HG03108 (cell line): ENCODE results near the gene XRCC4.
"Not testable (repeated sequence)": the region's sequence is repeated elsewhere in the genome, so short reads cannot be mapped to it uniquely, and the experiment has no call there.

Source experiments
- ATAC-seq: cut with Tn5 transposase; IDR thresholded peaks from one replicate; pipeline ENCODE4 v1.9.1; 2021; ENCODE audit warnings: moderate library complexity; ENCODE audit not compliant: unreplicated experiment

Gene XRCC4

GRCh38 chr5:83076742-83077661 is at the start of gene XRCC4, which contains the start of gene TMEM167A:
Gene XRCC4, plus strand, starts transcription at chr5:83077547. Its CDS starts 27,373 bp downstream, at chr5:83104920.
Gene TMEM167A, minus strand, starts transcription at chr5:83077394. Its CDS starts 71 bp downstream, at chr5:83077323.
- peak; percentile 99 for ATAC-seq

- ATAC-seq: no peak
Measured at GRCh38 chr5:83029912-83030311, 47.4 kb upstream of the XRCC4 start.

GRCh38 chr5:83031381-83031780 is 46.0 kb upstream of the XRCC4 start:
- no peak for ATAC-seq

- ATAC-seq: no peak
Measured at GRCh38 chr5:83034036-83034435, 43.3 kb upstream of the XRCC4 start.

- ATAC-seq: no peak
Measured at GRCh38 chr5:83034528-83035207, 42.7 kb upstream of the XRCC4 start.

- ATAC-seq: no peak
Measured at GRCh38 chr5:83035373-83036100, 41.8 kb upstream of the XRCC4 start.

GRCh38 chr5:83036991-83037575 is 40.3 kb upstream of the XRCC4 start:
- no peak for ATAC-seq

- ATAC-seq: no peak
Measured at GRCh38 chr5:83038924-83039323, 38.4 kb upstream of the XRCC4 start.

GRCh38 chr5:83042507-83042906 is 34.8 kb upstream of the XRCC4 start:
- no peak for ATAC-seq

- ATAC-seq: no peak
Measured at GRCh38 chr5:83044926-83045325, 32.4 kb upstream of the XRCC4 start.

GRCh38 chr5:83048277-83048676 is 29.1 kb upstream of the XRCC4 start:
- ATAC-seq: no peak

- ATAC-seq: no peak
Measured at GRCh38 chr5:83048811-83049210, 28.5 kb upstream of the XRCC4 start.

- no peak for ATAC-seq
Measured at GRCh38 chr5:83049370-83049885, 27.9 kb upstream of the XRCC4 start.

- no peak for ATAC-seq
Measured at GRCh38 chr5:83050723-83051340, 26.5 kb upstream of the XRCC4 start.

- ATAC-seq: no peak
Measured at GRCh38 chr5:83055166-83055565, 22.2 kb upstream of the XRCC4 start.

- ATAC-seq: no peak
Measured at GRCh38 chr5:83058726-83059125, 18.6 kb upstream of the XRCC4 start.

- no peak for ATAC-seq
Measured at GRCh38 chr5:83059341-83059740, 18.0 kb upstream of the XRCC4 start.

GRCh38 chr5:83066548-83067110 is 10.7 kb upstream of the XRCC4 start:
- no peak for ATAC-seq

GRCh38 chr5:83067377-83067776 is 10.0 kb upstream of the XRCC4 start:
- not testable (repeated sequence) for ATAC-seq
